Endothelial cell of umbilical vein (primary cell): ENCODE data around the gene CCDC167. TPM values are rescaled to one million over a fixed set of nuclear protein-coding genes. Genes with fewer than 3 reads are reported as not detected.

Experiments
- BruUV-seq: library from RNA; stranded (reverse); fragments of 400-500 nt; replicated peaks from 2 replicates; lab custom pipeline; 2021; lab: Mats Ljungman, UMichigan
- CTCF ChIA-PET: fragments of 300-600, 350-600 bp; sonication (Branson Sonifier 250); formaldehyde crosslinking; loops from one replicate; lab custom pipeline; 2021; ENCODE audit warnings: antibody characterized with exemption, inconsistent platforms; lab: Charles Lee
- POLR2A ChIA-PET: fragments of 300-600, 350-600 bp; sonication (Branson Sonifier 250); formaldehyde crosslinking; loops from one replicate; lab custom pipeline; 2021; ENCODE audit warnings: antibody characterized with exemption, inconsistent platforms; lab: Charles Lee
- DNase-seq: peaks from one replicate; pipeline ENCODE4 v3.0.0-alpha.2; 2011; ENCODE audit warnings: low read depth, low spot score
- FAIRE-seq: peaks from 2 replicates; lab custom pipeline; 2011; peaks lifted over from hg19 to GRCh38; lab: Jason Lieb, UNC
- H2AFZ ChIP-seq: 2 replicates; pipeline ENCODE4 v1.6.0; 2012; ENCODE audit warnings: low read depth, low read length, control low read depth, inconsistent platforms
- H3K27ac ChIP-seq: 2 replicates; pipeline ENCODE4 v1.5.1; 2011; ENCODE audit warnings: low read depth, mild to moderate bottlenecking, control low read depth, low read length, moderate library complexity; ENCODE audit not compliant: insufficient read depth
- H3K27me3 ChIP-seq, 2 experiments: 2 replicates each; pipeline versions ENCODE4 v1.6.0 to v1.6.1; 2011; ENCODE audit warnings: low read length in 2 of 2, mixed read lengths in 1 of 2; ENCODE audit not compliant: control insufficient read depth in 2 of 2, insufficient read depth in 2 of 2
- H3K36me3 ChIP-seq, 2 experiments: 2 replicates in 1 of 2; 3 replicates in 1 of 2; pipeline ENCODE4 v1.5.1; 2011; ENCODE audit warnings: low read length in 2 of 2, mild to moderate bottlenecking in 1 of 2, moderate library complexity in 1 of 2; ENCODE audit not compliant: control insufficient read depth in 2 of 2, insufficient read depth in 2 of 2; ENCODE audit errors: extremely low read depth in 1 of 2
- H3K4me1 ChIP-seq: 3 replicates; pipeline ENCODE4 v1.5.1; 2011; ENCODE audit warnings: mild to moderate bottlenecking, low read length; ENCODE audit not compliant: control insufficient read depth, insufficient read depth; ENCODE audit errors: extremely low read depth
- H3K4me2 ChIP-seq: 2 replicates; pipeline ENCODE4 v1.6.1; 2011; ENCODE audit warnings: low read length, control low read depth, mixed read lengths; ENCODE audit not compliant: insufficient read depth
- H3K4me3 ChIP-seq, 3 experiments: fragments of 200-600 bp in 1 of 3; sonication (generic), shearing (Covaris generic) in 1 of 3; replicated peaks in 1 of 3; 2 replicates each; pipeline ENCODE4 v1.5.1; 2011 to 2016; ENCODE audit warnings: control low read depth in 3 of 3, low read length in 3 of 3, mild to moderate bottlenecking in 2 of 3, inconsistent platforms in 1 of 3, low read depth in 1 of 3, moderate library complexity in 1 of 3; ENCODE audit not compliant: insufficient read depth in 1 of 3
- H3K79me2 ChIP-seq: 2 replicates; pipeline ENCODE4 v1.6.0; 2012; ENCODE audit warnings: low read length, inconsistent platforms; ENCODE audit not compliant: control insufficient read depth, insufficient read depth
- H3K9ac ChIP-seq: replicated peaks from 2 replicates; pipeline ENCODE3; 2011; ENCODE audit warnings: low read length, control low read depth; ENCODE audit not compliant: insufficient read depth; ENCODE audit errors: extremely low read depth
- H3K9me1 ChIP-seq: replicated peaks from 3 replicates; pipeline ENCODE4 v1.6.0; 2011; ENCODE audit warnings: mild to moderate bottlenecking, low read length; ENCODE audit not compliant: control insufficient read depth, insufficient read depth; ENCODE audit errors: extremely low read depth
- H3K9me3 ChIP-seq: replicated peaks from 2 replicates; pipeline ENCODE4 v1.5.1; 2012; ENCODE audit warnings: low read length, inconsistent platforms; ENCODE audit not compliant: control insufficient read depth, insufficient read depth
- H4K20me1 ChIP-seq: replicated peaks from 2 replicates; pipeline ENCODE3; 2011; ENCODE audit warnings: mild to moderate bottlenecking, low read length; ENCODE audit not compliant: control insufficient read depth, insufficient read depth; ENCODE audit errors: extremely low read depth
- CTCF ChIP-seq, 2 donors: IDR thresholded peaks; 1 replicate in 1 of 2; 2 replicates in 1 of 2; pipeline ENCODE4 v1.5.1; 2011; ENCODE audit warnings: low read length in 2 of 2, mild to moderate bottlenecking in 2 of 2, moderate library complexity in 2 of 2, control low read depth in 1 of 2, inconsistent platforms in 1 of 2, low read depth in 1 of 2; ENCODE audit not compliant: insufficient read depth in 1 of 2; ENCODE audit errors: extremely low read depth in 1 of 2
- EZH2 ChIP-seq: IDR thresholded peaks from 2 replicates; pipeline ENCODE4 v1.6.1; 2012; ENCODE audit warnings: borderline replicate concordance, low read depth, mild to moderate bottlenecking, moderate library complexity, low read length, inconsistent platforms; ENCODE audit not compliant: severe bottlenecking
- FOS ChIP-seq: IDR thresholded peaks from 2 replicates; pipeline ENCODE4 v1.6.1; 2011; ENCODE audit warnings: mild to moderate bottlenecking, low read length, moderate library complexity, borderline replicate concordance; ENCODE audit not compliant: insufficient read depth
- GATA2 ChIP-seq: IDR thresholded peaks from 2 replicates; pipeline ENCODE4 v1.7.0; 2011; ENCODE audit warnings: low read depth, mild to moderate bottlenecking, moderate library complexity, mixed read lengths, low read length; ENCODE audit not compliant: insufficient read length, insufficient read depth
- JUN ChIP-seq: IDR thresholded peaks from 2 replicates; pipeline ENCODE4 v1.6.1; 2011; ENCODE audit warnings: borderline replicate concordance, low read depth; ENCODE audit not compliant: insufficient read length, insufficient read depth
- MAX ChIP-seq: IDR thresholded peaks from 2 replicates; pipeline ENCODE4 v1.6.1; 2011; ENCODE audit not compliant: insufficient read depth, insufficient read length
- MYC ChIP-seq: IDR thresholded peaks from one replicate; pipeline ENCODE4 v1.6.1; 2011; ENCODE audit warnings: mild to moderate bottlenecking, low read depth, low read length
- POLR2A ChIP-seq: IDR thresholded peaks from 2 replicates; pipeline ENCODE4 v1.6.1; 2012; ENCODE audit warnings: low read depth, mild to moderate bottlenecking, control low read depth, low read length
- POLR2AphosphoS5 ChIP-seq: IDR thresholded peaks from 2 replicates; pipeline ENCODE4 v1.6.1; 2012; ENCODE audit warnings: low read depth, mild to moderate bottlenecking, control low read depth, low read length, moderate library complexity; ENCODE audit not compliant: insufficient read depth
- dilution Hi-C: fragments of 300-500 bp; cut with MboI; formaldehyde crosslinking; loops from one replicate; pipeline ENCODE4 v1.15.0; 2019; ENCODE audit warnings: low sequenced_read_pairs; ENCODE audit not compliant: extremely low pct_ligation_motif_present
- intact Hi-C: fragments of 100-400 bp; cut with micrococcal nuclease; formaldehyde crosslinking; loops from one replicate; pipeline ENCODE4 v1.10.0; 2022
- polyA plus RNA-seq, 4 experiments: library from polyadenylated mRNA; depleted of rRNA in 3 of 4; stranded (reverse) in 3 of 4; unstranded in 1 of 4; fragments of >200 nt; gene quantifications; 2 replicates each; pipeline versions ENCODE4 v1.2.1 to v1.2.3, GENCODE V29; 2011 to 2012; ENCODE audit warnings: missing spikeins in 1 of 4
- total RNA-seq: library from RNA; stranded (reverse); gene quantifications from 2 replicates; pipeline ENCODE4 v1.2.3, GENCODE V29; 2021

The CCDC167 gene
- total and polyA plus RNA-seq, 2 donors (not counting 3 experiments of a cell fraction or from before 2014, with no cell fraction given) = 46.6 to 105 TPM

GRCh38 chr6:37481711-37482605 is 17.7 kb downstream of the CCDC167 start:
- no peaks in the 10 kb centered on the region for H4K20me1 ChIP-seq
- no peaks in the 10 kb centered on the region for H3K4me1 ChIP-seq
- H3K4me3 ChIP-seq = no peak overlapping the region
- dilution Hi-C loops (no loop called here), intact Hi-C loops (loop anchor here (5.0 kb wide), 2 partner anchors 115 to 170 kb away; no protein-coding TSS in a partner anchor)
- CTCF ChIA-PET = interaction anchor here (1.2 to 1.9 kb wide), 4 partner anchors 57 to 210 kb away, joined by 3 to 8 read pairs (median 6); no protein-coding TSS in a partner anchor
- H3K4me2 ChIP-seq = no peak overlapping the region
- no peaks in the 10 kb centered on the region for H3K9me3 ChIP-seq
- DNase-seq (no peak), FAIRE-seq (no peak)
- H2AFZ ChIP-seq = no peak overlapping the region
- BruUV-seq = no TSS peak
- H3K79me2 ChIP-seq = no peaks in the 10 kb centered on the region
- H3K9ac ChIP-seq = no peak overlapping the region
- TF ChIP-seq POLR2A (no peak), EZH2 (no peak), MYC (no peak), JUN (no peak), MAX (no peak), FOS (no peak), POLR2AphosphoS5 (no peak), GATA2 (no peak), CTCF (IDR thresholded peaks at IDR 0.05; ENCODE audit: extremely low read depth in 1 of 2, insufficient read depth in 1 of 2, low read depth in 1 of 2, low read length in 2 of 2) (no peak)
- H3K36me3 ChIP-seq = peaks cover 3 to 32% of the 10 kb centered on the region in 2 experiments
- POLR2A ChIA-PET = interaction anchor here (0.6 kb wide), 1 partner anchor 61 kb away, joined by 5 read pairs; no protein-coding TSS in a partner anchor
- no peaks in the 10 kb centered on the region for H3K9me1 ChIP-seq
- H3K27ac ChIP-seq = no peak overlapping the region
- no peaks in the 10 kb centered on the region for H3K27me3 ChIP-seq
